ENCODE results near the gene UGT1A4. TPM values are rescaled to one million over a fixed set of nuclear protein-coding genes. Genes with fewer than 3 reads are reported as not detected.

The UGT1A4 gene
- total and polyA plus RNA-seq, 2 of the 8 experiments (the other 6 are each of a cell fraction or from before 2014, with no cell fraction given), result not detected

GRCh38 chr2:233706720-233707119 lies 11.8 kb upstream of the UGT1A4 start (continued):
- no peak for TF ChIP-seq CHD7 (IDR thresholded peaks at IDR 0.05; ENCODE audit: insufficient replicate concordance, low read length)
- no peak for TF ChIP-seq RBBP5 (IDR thresholded peaks at IDR 0.05; ENCODE audit: borderline replicate concordance, low read depth, low read length)
- TF ChIP-seq NRF1 (IDR thresholded peaks at IDR 0.05; ENCODE audit: low read depth, low read length), result no peak
- TF ChIP-seq BCL11A (IDR thresholded peaks at IDR 0.05; ENCODE audit: low read depth in 2 of 2, low read length in 2 of 2), result no peak
- no peak for TF ChIP-seq RXRA (IDR thresholded peaks at IDR 0.05; ENCODE audit: insufficient read depth, low read depth, low read length)
- no peak for TF ChIP-seq TBP (IDR thresholded peaks at IDR 0.05; ENCODE audit: low read depth, low read length)
- TF ChIP-seq MAX (IDR thresholded peaks at IDR 0.05), result no peak
- no peak for TF ChIP-seq POU5F1 (IDR thresholded peaks at IDR 0.05; ENCODE audit: low read depth, low read length)
- no peak for TF ChIP-seq CREB1 (IDR thresholded peaks at IDR 0.05)
- no peak for TF ChIP-seq ATF2 (IDR thresholded peaks at IDR 0.05; ENCODE audit: low read length)
